ENCODE measurements around the gene CRAMP1.

- TF ChIP-seq, protein P1, sequence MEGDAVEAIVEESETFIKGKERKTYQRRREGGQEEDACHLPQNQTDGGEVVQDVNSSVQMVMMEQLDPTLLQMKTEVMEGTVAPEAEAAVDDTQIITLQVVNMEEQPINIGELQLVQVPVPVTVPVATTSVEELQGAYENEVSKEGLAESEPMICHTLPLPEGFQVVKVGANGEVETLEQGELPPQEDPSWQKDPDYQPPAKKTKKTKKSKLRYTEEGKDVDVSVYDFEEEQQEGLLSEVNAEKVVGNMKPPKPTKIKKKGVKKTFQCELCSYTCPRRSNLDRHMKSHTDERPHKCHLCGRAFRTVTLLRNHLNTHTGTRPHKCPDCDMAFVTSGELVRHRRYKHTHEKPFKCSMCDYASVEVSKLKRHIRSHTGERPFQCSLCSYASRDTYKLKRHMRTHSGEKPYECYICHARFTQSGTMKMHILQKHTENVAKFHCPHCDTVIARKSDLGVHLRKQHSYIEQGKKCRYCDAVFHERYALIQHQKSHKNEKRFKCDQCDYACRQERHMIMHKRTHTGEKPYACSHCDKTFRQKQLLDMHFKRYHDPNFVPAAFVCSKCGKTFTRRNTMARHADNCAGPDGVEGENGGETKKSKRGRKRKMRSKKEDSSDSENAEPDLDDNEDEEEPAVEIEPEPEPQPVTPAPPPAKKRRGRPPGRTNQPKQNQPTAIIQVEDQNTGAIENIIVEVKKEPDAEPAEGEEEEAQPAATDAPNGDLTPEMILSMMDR (IDR thresholded peaks at IDR 0.05; ENCODE audit: insufficient read depth, low read length): no peak
- TF ChIP-seq SPI1 (IDR thresholded peaks at IDR 0.05; ENCODE audit: borderline replicate concordance, low read depth) (peak; percentile 67; the same call in 1 of the 2 replicates), POLR2AphosphoS5 (IDR thresholded peaks at IDR 0.05; ENCODE audit: low read depth) (no peak), GABPA (IDR thresholded peaks at IDR 0.05; ENCODE audit: low read depth) (0 out of 2 replicates have a peak, but pooled peaks have one; percentile 36)
- TF ChIP-seq, protein P2, sequence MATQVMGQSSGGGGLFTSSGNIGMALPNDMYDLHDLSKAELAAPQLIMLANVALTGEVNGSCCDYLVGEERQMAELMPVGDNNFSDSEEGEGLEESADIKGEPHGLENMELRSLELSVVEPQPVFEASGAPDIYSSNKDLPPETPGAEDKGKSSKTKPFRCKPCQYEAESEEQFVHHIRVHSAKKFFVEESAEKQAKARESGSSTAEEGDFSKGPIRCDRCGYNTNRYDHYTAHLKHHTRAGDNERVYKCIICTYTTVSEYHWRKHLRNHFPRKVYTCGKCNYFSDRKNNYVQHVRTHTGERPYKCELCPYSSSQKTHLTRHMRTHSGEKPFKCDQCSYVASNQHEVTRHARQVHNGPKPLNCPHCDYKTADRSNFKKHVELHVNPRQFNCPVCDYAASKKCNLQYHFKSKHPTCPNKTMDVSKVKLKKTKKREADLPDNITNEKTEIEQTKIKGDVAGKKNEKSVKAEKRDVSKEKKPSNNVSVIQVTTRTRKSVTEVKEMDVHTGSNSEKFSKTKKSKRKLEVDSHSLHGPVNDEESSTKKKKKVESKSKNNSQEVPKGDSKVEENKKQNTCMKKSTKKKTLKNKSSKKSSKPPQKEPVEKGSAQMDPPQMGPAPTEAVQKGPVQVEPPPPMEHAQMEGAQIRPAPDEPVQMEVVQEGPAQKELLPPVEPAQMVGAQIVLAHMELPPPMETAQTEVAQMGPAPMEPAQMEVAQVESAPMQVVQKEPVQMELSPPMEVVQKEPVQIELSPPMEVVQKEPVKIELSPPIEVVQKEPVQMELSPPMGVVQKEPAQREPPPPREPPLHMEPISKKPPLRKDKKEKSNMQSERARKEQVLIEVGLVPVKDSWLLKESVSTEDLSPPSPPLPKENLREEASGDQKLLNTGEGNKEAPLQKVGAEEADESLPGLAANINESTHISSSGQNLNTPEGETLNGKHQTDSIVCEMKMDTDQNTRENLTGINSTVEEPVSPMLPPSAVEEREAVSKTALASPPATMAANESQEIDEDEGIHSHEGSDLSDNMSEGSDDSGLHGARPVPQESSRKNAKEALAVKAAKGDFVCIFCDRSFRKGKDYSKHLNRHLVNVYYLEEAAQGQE (IDR thresholded peaks at IDR 0.05; ENCODE audit: insufficient replicate concordance, low read depth): no peak
These were observed 42.5 kb downstream of the CRAMP1 start for GRCh38 chr16:1654505-1655268.

Data from HL-60 (cell line).